GM18498 (cell line): ENCODE results near the gene RGS7BP.

Experiments used
- ATAC-seq: cut with Tn5 transposase; IDR thresholded peaks from one replicate; pipeline ENCODE4 v1.9.1; 2021; ENCODE audit warnings: mild to moderate bottlenecking, moderate library complexity; ENCODE audit not compliant: unreplicated experiment

RGS7BP gene

DNA sequence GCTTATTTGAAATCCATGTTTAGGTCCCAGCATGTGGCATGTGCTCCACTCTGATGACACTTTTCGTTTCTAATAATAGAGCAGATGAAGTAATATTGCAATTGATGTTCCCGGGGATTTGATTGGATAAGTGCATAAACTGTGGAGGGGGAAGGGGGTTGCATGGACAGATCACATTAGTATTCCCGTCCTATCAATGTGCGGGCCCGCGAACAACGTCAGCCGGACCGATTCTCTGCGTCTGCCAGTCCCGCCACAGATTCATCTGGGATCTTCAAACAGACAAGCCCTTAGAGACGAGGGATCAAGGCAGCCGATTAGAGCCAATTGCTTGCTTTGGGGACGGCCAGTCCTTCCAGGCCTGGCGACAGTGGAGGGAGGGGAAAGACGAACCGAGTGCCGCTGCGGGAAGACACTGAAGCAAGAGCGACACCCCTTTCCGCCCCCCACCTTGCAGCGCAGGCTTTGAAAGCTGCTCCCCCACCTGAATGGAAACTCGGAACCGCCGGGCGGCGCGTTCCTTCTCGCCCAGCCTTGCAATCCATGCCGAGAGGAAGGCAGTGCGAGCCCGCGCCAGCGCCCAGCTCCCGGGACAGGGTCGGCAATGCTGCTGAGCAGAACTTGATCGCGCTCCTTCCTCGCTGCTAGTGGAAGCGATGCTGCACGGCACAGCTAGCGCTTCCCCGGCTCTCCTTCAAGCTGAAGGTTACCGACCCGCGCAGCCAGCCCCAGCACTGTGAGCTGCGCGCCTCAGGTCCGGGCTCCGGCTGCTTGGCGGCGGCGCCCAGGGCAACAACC lies at the start of gene RGS7BP:
Gene RGS7BP (plus strand): TSS at position 247 of the 798 bp plus-strand sequence. CDS start 610 bp downstream, outside the sequence.
- ATAC-seq = no peak

DNA sequence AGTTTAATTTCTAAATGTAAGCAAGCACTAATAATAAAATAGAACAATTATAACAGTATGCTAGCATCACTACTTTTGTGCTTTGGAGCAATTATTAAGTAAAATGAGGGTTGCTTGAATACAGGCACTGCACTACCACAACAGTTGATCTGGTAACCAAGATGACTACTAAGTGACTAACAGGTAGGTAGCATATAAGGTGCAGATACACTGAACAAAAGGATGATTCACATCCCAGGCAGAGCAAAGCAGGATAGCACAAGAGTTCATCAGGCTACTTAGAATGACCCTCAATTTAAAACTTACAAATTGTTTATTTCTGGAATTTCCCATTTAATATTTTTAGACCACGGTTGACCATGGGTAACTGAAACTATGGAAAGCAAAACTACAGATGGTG lies 48.0 kb upstream of the RGS7BP start:
- no peak for ATAC-seq

DNA sequence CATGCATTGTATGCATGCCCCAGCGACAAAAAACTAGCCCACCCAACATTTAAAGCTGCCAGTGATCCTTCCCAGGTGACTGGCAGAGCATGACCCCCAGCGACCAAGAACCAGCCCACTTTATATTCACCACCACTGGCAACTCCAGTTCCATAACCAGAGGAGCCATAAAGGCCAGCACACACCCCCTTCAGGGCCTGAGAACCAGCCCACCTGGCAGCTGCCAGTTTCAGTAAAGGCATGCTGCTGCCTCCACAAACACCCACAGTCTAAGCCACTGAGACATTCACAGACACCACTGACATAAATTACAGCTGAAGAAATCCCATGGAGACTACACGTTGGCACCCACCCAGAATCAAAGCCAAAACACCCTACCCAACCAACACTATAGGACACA lies 46.9 kb upstream of the RGS7BP start:
- ATAC-seq = no peak

DNA sequence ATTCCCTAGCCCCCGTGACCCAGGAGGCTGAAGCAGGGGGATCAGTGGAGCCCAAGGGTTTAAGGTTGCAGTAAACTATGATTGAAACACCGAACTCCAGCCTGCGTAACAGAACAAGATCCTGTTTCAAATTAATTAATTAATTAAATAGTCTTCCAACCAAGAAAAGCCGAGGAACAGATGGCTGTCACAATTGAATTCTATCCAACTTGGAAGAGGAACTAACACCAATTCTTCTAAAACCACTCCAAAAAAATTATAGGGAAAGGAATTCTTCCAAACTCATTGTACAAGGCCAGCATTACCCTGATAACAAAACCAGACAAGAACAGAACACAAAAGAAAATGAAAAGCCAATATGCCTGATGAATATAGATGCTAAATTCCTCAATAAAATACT lies 43.4 kb upstream of the RGS7BP start:
- no peak for ATAC-seq

DNA sequence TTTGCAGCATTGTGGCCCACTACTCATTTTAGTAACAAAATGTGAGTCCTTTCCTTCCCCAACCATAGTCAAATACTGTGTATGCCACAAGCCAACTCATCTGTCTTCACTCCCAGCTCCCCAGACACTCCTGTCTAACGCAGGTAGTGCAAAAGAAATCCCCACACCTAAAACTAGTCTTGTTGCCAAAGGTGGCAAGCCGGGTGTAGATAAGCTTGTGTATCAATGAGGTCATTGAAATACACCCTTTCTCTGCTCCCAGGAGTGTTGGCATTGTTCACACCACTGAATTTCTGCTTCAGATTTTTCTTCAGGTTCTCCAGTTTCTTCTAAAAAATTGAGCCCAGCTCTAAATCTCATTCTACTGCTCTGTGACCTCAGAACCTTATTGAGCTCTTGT lies 19.7 kb upstream of the RGS7BP start:
- no peak for ATAC-seq

DNA sequence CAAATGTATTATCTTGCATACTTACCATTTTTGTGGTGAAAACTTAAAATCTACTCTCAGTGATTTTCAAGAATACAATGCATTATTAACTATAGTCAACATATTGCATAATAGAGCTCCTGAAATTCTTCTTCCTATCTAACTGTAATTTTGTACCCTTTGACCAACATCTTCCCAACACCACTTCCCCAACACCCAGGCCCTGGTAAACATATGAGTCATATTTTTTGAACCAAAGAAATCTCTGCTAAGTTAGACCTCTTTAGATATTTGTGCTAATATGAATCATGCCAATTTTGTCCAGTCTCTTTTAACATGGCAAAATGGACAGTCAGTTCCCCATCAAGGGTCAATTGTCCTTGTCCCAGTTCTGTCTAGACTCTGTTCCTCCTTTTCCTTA lies 18.5 kb upstream of the RGS7BP start:
- no peak for ATAC-seq

DNA sequence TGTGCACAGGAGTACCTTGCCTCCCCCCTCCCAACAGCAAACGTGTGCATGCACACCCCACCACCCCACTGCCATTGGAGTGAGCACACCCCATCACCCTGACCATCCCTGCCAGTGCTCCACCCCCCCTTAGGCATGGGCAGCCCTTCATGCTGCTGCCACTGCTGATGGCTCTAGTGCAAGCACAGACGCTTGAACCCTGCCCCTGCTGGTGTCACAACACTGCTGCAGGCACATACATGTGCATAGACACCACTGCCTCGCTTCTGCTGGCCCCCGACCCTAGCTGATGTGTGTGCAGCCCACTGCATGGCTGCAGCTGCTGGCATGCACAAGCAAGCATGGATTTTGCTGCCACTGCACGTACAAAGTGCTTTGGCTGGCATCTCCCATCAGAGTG lies 16.0 kb upstream of the RGS7BP start:
- no peak for ATAC-seq

DNA sequence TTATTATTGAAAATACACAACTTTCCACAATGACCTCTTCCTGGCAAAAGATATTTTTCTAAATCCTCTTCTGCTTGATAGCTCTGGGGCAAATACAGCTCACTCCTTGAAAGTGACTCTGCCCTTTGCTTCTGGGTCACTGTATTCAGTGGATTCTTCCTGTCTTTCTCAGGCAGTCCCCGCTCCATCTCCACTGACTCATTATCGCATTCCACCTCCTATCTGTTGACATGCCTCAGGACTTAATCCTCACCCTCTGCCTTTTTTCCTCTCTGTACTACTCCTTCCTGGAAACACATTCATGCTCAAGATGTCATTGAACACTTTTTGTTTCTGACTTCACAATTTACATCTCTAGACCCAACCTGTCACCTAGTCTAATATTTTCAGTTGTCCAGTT lies 8.4 kb upstream of the RGS7BP start:
- no peak for ATAC-seq

DNA sequence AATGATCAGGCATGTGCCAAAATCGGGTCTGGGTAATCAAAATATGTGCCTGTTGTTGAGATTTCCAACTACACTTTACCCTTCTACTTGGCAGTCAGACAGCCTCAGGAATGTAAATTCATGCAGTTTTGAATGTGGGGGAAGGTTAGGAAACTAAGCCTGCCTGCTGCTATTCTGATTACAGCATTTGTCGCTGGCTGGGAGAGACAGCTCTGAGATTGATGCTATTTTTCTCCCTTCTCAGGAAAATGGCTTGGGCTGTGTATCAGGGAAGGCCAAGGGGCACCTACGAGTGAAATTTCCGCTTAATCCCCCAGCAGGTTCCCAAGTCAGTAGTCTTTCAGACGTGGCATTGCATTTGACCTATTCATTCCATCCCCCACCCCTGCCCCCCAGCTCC lies 3.6 kb upstream of the RGS7BP start:
- ATAC-seq = no peak

DNA sequence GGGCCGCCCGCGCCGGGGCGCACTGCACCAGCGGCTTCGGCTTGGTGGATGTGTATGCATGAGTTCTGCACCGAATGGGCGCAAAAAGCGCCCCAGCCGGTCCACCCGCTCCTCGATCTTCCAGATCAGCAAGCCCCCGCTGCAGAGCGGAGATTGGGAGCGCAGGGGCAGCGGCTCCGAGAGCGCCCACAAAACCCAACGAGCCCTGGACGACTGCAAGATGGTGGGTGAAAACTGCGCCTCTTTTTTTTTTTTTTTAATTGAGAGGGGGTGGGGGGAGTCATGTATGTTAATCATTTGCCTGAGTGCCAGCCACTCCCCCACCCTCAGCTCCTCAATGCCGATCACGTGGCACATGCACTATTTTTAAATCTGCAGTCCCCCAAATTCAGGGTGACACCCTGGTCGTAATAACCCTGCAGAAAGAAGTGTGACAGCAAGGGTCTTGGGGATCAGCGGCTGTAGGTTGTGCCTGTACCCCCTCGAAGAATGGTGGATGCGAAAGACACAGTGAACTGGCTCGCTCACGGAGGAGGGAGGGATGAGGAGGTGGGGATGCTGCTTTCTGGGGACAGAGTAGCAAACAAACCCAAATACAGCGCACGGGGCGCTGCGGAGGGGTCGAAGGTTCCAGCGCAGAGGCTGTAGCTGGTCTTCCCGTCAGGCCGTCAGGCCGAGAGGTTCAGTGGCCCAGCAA lies 900 bp downstream of the RGS7BP start:
- ATAC-seq = no peak

DNA sequence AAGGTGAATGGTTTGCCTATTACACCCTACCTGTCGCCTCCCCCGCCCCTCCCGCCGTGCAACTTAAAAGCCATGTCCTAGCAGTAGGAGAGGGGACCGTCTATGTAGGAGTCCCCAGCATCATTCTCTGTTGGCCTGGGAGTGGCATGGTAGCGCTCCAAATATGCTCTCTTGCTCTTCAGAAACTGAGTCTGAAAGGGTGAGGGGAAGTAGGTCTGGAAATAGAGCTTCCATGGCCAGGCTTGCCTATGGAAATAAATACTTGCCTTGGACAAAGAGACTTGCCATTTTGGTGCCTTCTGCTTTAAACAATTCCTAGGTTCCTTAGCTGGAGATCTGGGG lies 1.4 kb downstream of the RGS7BP start:
- no peak for ATAC-seq

DNA sequence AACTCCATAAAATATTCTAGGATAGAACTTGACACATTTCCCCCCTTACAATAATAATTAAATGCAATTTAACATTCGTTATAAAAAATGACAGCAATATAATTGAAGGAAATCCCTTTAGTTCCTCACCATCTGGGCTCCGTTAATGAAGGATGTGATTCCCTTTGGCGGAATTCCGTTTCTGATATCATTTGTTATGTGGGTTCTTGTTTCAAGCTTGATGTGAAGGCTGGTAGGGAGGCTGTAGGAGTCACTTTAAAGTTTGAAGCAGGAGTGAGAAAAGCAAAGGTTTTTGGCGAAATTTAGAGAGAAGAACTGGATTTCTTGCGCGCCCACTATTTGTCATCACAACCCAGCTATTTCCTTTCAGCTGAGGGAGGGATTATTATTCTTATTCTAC lies 4.0 kb downstream of the RGS7BP start:
- ATAC-seq = no peak

DNA sequence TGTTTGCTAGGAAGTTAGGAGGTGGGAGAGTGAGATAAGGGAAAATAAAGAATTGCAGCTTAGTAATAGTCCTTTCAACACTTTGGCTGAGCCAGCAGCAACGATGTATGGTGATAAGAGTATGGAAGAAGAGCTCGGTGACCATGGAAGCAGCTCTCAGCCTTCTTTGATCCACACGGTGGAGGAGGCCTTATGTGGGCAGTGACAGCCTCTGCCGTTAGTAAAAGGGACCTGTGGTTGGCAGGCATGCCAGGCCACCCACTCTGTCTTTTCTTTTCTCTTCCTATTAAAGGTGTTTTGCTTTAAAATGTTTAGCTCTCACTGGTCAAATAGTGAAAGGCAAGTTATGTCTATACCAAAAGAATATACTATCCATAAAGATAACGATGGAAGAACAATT lies 7.7 kb downstream of the RGS7BP start:
- ATAC-seq = no peak

DNA sequence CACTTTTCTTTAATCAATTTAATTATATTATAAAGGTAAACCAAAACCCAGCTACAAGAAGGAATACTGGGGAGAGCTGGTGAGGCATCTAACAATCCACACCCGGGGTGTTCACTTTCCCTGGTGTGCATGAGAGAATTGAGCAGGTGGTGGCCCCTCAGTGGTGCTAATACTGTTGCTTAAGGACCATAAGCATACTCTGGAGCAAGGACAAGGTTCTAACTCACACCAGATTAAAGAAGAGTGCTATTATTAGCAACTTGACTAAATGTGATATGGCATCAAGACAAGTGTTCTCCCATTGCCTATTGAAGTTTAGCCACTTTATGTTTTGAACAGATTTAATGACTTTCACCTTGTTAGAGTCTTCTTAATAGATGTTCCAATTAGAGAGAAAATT lies 8.8 kb downstream of the RGS7BP start:
- no peak for ATAC-seq

DNA sequence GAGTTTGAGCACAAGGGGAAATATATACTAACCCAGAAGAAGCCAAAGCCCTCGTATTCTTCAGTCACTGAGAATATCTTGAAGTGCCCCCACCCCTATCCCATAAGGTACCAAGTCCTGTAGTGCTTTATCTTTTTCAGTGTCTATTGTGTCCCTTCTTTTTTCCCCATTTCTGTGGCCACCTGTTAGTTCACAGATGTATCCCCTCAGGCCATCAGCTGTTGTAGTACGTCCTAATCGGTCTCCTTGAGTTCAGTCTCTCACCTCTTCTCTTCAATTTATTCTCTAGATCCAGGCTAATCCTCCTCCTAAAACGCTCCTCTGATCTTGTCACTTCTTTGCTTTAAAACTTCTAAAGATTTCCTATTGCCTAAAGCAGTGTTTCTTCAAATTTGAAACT lies 10.4 kb downstream of the RGS7BP start:
- no peak for ATAC-seq

DNA sequence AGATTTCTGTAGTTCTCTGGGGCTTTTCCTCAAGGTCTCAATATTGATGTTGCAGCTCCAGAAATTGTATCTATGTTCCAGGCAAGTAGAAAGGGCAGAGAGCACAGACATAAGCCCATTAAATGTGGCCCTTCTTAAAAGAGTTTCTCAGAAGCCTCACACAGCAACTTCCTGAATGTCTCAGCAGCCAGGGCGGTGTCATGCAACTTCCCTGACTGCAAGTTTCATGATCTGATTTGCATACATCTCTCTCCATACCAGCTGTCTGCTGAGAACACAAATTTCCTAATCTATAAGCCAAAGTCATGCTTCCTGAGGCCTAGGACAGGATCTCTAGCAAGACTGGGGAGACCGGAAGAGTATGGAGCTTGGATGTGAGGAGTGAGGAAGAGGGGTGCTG lies 13.0 kb downstream of the RGS7BP start:
- ATAC-seq = peak; percentile 83

DNA sequence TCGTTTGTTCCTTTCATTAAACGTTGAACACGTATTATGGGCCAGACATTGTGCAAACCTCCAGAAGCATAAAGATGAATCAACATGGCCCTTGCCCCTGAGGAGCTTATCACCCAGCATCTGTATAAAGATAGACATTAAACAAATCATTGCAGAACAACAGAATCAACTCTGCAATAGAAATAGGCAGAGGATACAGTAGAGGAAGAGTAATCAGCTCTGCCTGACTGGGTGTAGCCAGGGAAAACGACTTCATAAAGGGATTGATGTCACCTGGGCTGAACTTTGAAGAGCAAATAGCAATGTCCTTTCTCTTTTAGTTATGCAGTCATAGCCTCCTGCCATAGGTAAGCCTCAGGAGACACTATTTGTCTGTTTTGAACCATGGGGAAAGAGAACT lies 13.4 kb downstream of the RGS7BP start:
- ATAC-seq = no peak

DNA sequence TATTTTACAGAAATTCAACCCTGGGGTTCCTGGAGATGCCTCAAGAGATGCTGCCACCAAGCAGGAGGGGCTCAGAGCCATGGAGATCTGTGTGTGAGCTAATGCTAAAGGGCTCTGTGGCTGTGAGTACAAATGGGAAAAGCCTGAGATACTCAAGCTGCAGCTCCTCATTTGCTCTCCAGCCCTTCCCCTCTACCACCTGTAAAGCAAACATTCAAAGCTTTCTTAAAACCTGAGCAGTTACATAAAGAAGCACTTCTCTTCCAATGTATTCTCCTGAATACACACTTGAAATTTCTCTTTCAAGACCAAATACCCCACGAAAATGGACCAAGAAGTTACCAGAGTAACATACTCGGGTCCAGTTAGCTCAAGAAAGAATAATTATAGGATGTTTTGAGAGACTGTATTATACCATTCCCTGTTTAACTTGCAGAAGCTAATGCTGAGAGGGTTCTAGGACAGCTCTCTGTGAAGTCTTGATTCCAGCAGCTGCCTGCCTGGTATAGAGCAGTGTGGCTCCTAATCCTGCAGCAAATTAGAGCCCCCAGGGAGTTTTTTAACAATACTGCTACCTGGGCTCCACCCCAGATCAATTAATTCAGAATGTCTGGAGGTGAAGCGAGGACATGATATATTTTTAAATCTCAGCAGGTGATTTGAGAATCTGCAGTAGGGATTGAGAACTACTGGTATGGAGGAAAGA lies 21.1 kb downstream of the RGS7BP start:
- no peak for ATAC-seq

DNA sequence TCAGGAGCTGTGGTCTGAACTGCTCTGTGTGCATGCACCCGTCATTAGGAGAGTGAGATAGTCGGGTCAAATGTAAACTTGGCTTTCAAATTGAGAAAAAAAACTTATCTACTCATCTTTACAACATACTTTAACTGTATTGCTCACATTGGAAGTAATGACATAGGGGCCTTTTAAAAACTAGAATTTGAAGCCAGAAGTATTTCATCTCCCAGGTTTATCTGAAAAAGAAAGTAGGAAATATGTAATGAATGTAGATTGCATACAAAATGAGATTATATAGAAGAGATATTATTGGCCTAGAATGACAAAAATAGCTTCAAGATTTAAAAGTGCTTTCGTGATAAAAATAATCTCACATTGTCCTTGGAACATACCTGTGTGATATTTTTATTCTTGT lies 24.3 kb downstream of the RGS7BP start:
- ATAC-seq = no peak

DNA sequence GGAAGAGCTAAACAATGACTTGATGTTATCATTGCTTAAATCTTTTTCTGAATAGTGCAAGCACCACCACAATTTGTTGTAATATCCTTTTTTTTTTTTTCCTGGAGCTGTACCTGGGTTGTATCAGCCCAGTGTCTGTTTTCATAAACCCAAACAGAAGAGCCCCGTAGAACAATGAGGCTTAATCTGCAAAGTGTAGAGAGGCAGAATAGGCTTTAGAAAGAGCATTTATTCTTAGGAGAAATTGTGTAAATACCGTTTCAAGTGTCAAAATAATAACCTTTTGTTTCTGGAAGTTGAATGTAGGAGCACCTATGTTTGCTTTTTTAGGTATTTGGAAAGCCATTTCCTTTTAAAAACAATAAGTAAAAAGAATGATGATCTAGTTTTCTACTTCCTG lies 26.4 kb downstream of the RGS7BP start:
- ATAC-seq = no peak

DNA sequence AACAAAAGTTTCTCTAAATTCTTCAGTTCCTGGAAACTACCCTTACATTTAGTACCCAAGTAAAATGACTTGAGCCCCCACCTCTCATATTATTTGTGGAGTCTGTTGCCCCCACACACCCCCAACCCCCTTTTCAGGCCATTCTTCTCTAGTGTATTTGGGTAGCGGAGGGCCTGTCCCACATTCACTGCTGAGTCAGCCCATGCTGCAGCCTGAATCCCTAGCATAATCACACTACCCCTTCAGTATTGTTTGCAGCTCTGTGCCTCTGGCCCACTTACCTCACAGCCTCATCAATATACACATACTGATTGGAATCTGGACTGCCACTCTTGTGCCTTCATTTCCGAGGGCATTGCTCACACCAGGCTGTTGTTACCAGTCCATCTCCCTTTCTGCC lies 26.8 kb downstream of the RGS7BP start:
- ATAC-seq = no peak

DNA sequence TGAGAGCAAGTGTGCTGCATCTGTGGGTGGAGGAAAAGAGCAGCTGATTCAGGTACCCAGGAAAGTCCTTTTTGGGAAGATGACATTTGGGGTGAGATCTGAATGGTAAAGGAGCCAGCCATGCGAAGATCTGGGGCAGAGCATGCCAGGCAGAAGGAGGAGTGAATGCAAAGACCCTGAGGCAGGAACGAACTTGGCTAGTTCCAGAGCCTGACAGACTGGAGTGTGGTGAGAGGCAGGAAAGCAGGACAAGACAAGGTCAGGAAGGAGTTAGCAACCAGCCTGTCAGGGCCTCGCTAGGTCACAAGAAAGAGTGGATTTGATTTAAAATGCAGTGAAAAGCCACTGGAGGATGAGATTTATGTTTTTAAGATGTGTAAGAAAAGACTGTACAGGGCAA lies 28.2 kb downstream of the RGS7BP start:
- ATAC-seq = no peak
